A549 (cell line): ENCODE data around the gene ATG4B. TPM values are rescaled to one million over a fixed set of nuclear protein-coding genes. Genes with fewer than 3 reads are reported as not detected.
A peak's percentile ranks its signal among the peaks of the same experiment; 100 is the strongest.

Experiments used
- ATAC-seq, 2 experiments: fragments of 200-7000 bp in 1 of 2; fragments of >200 bp in 1 of 2; cut with Nextera tagmentation in 1 of 2; cut with Tn5 transposase in 1 of 2; 3 replicates each; pipeline versions ENCODE4 v1.8.0 to v1.9.1; 2018 to 2020; ENCODE audit warnings: mild to moderate bottlenecking in 1 of 2, moderate library complexity in 1 of 2
- CTCF ChIA-PET: fragments of 300-600 bp; sonication (Branson Sonifier 250); formaldehyde crosslinking; extraction: SDS; loops from one replicate; lab custom pipeline; 2021; ENCODE audit warnings: antibody characterized with exemption, inconsistent platforms; lab: Yijun Ruan, JAX
- POLR2A ChIA-PET: fragments of 350-600 bp; formaldehyde crosslinking; extraction: SDS; loops from one replicate; lab custom pipeline; 2021; ENCODE audit warnings: antibody characterized with exemption, inconsistent platforms; lab: Yijun Ruan, JAX
- DNase-seq, 2 experiments: peaks; one replicate each; pipeline versions ENCODE4 v3.0.0 to v3.0.0-alpha.2; 2011 to 2016; ENCODE audit warnings: low read depth in 1 of 2, low spot score in 1 of 2
- FAIRE-seq: peaks from 2 replicates; lab custom pipeline; 2011; peaks lifted over from hg19 to GRCh38; lab: Jason Lieb, UNC
- H3K27ac ChIP-seq, 2 experiments: fragments of >200 bp; sonication (Bioruptor Twin); formaldehyde crosslinking; 3 replicates each; pipeline ENCODE4 v1.5.1; 2016 to 2017
- H3K4me1 ChIP-seq: fragments of >200 bp; sonication (Bioruptor Twin); formaldehyde crosslinking; 3 replicates; pipeline ENCODE4 v1.6.1; 2016
- H3K4me2 ChIP-seq: fragments of >200 bp; sonication (Bioruptor Twin); formaldehyde crosslinking; 3 replicates; pipeline ENCODE4 v1.6.1; 2016
- H3K4me3 ChIP-seq: fragments of >200 bp; sonication (Bioruptor Twin); formaldehyde crosslinking; 3 replicates; pipeline ENCODE4 v1.5.1; 2016
- H3K9me3 ChIP-seq: fragments of >200 bp; sonication (Bioruptor Twin); formaldehyde crosslinking; 3 replicates; pipeline ENCODE4 v1.6.1; 2016
- ATOH8 ChIP-seq: fragments of 250-450 bp; sonication (Bioruptor Pico); IDR thresholded peaks from 2 replicates; pipeline ENCODE4 v1.5.0; 2020; ENCODE audit warnings: low read depth, mild to moderate bottlenecking, moderate library complexity
- CTCF ChIP-seq: fragments of >200 bp; sonication (Bioruptor Twin); formaldehyde crosslinking; IDR thresholded peaks from 3 replicates; pipeline ENCODE4 v1.5.1; 2016
- GATA3 ChIP-seq: IDR thresholded peaks from 2 replicates; pipeline ENCODE4 v1.6.1; 2012; ENCODE audit warnings: borderline replicate concordance
- HOXB13 ChIP-seq: fragments of 250-450 bp; sonication (Bioruptor Pico); IDR thresholded peaks from 2 replicates; pipeline ENCODE4 v1.5.0; 2020; ENCODE audit warnings: low read depth, mild to moderate bottlenecking, moderate library complexity
- JUN ChIP-seq, 2 experiments: fragments of >200 bp; sonication (Bioruptor Twin); formaldehyde crosslinking; IDR thresholded peaks; 2 replicates in 1 of 2; 3 replicates in 1 of 2; pipeline ENCODE4 v1.6.1; 2016 to 2017
- KDM1A ChIP-seq: fragments of 200-600 bp; sonication (generic); IDR thresholded peaks from 2 replicates; pipeline ENCODE4 v1.6.1; 2016; ENCODE audit warnings: low read depth, mild to moderate bottlenecking
- MAX ChIP-seq: IDR thresholded peaks from 2 replicates; pipeline ENCODE4 v1.6.1; 2012
- MAZ ChIP-seq: fragments of 150-350 bp; IDR thresholded peaks from 2 replicates; pipeline ENCODE4 v1.6.1; 2014; ENCODE audit warnings: antibody characterized with exemption, low read depth, low read length, borderline replicate concordance
- PHF8 ChIP-seq: fragments of 200-600 bp; sonication (generic); IDR thresholded peaks from 2 replicates; pipeline ENCODE4 v1.6.1; 2016; ENCODE audit warnings: low read depth, mild to moderate bottlenecking, antibody characterized with exemption, moderate library complexity, borderline replicate concordance
- POLR2AphosphoS2 ChIP-seq: conservative IDR thresholded peaks from 2 replicates; pipeline ENCODE4 v1.6.1; 2012; ENCODE audit warnings: low read length, improper control_type of control experiment, inconsistent platforms
- SMC3 ChIP-seq: fragments of >200 bp; sonication (Bioruptor Twin); formaldehyde crosslinking; IDR thresholded peaks from 3 replicates; pipeline ENCODE4 v1.6.1; 2018; ENCODE audit warnings: inconsistent platforms
- TFCP2L1 ChIP-seq: fragments of 250-450 bp; sonication (Bioruptor Pico); IDR thresholded peaks from 2 replicates; pipeline ENCODE4 v1.5.0; 2021; ENCODE audit warnings: mild to moderate bottlenecking
- TP53 ChIP-seq: fragments of 250-450 bp; sonication (Bioruptor Pico); IDR thresholded peaks from 2 replicates; pipeline ENCODE4 v1.5.0; 2021; ENCODE audit warnings: mild to moderate bottlenecking, moderate library complexity
- WGBS: methylation state at CpG from one replicate; pipeline ENCODE4 v1.1.6; 2017; ENCODE audit errors: missing lambda C conversion rate; 5-methylcytosine and 5-hydroxymethylcytosine counted together
- polyA plus RNA-seq, 4 experiments: library from polyadenylated mRNA; depleted of rRNA in 3 of 4; stranded (reverse); fragments of >200 nt; fragmentation: RNase III in 1 of 4; extraction: RNeasy Plus Mini Kit Qiagen cat#74134 plus additional on column Dnase treatment in 1 of 4; gene quantifications; 2 replicates in 3 of 4; 3 replicates in 1 of 4; pipeline ENCODE4 v1.2.3, GENCODE V29; 2011 to 2017

The ATG4B gene
- polyA plus RNA-seq, 2 of the 4 experiments (the other 2 are of a cell fraction): 70.3 to 75.2 TPM

GRCh38 chr2:241701399-241702154, 64.1 kb downstream of the ATG4B start, which contains the start of gene ING5 (continued):
- peak; percentile 54 to 97; a peak in 4 of 5 replicates for TF ChIP-seq JUN (IDR thresholded peaks at IDR 0.05)
- TF ChIP-seq MAZ: peak; percentile 65; the same call in 1 of the 2 replicates

GRCh38 chr2:241702155-241703031, 64.9 kb downstream of the ATG4B start:
- FAIRE-seq (no peak), DNase-seq (peak; percentile 80 to 89), ATAC-seq (peak; percentile 79 to 85)
- POLR2A ChIA-PET: interaction anchor here (1.0 to 2.4 kb wide), 11 partner anchors 10 to 553 kb away, joined by 3 to 23 read pairs (median 7); partner anchors contain the start of genes D2HGDH, DTYMK and PASK
- Histone ChIP-seq H3K4me2 (peak overlapping the region; percentile 98), H3K4me1 (peaks cover 15% of the 10 kb centered on the region), H3K27ac (peak overlapping the region; percentile 96 to 100), H3K9me3 (peaks cover 15% of the 10 kb centered on the region), H3K4me3 (peak overlapping the region; percentile 91)
- WGBS: 0% methylated on average over 6 of the region's 98 CpGs
- TF ChIP-seq CTCF (peak; percentile 49), SMC3 (no peak), TFCP2L1 (0 out of 2 replicates have a peak, but pooled peaks have one; percentile 61), TP53 (CRISPR knock-in tag) (peak; percentile 39; the same call in 1 of the 2 replicates), MAX (peak; percentile 31), POLR2AphosphoS2 (0 out of 2 replicates have a peak, but pooled peaks have one; percentile 69)
- CTCF ChIA-PET: interaction anchor here (0.8 to 3.0 kb wide), 11 partner anchors 10 to 176 kb away, joined by 3 to 15 read pairs (median 5); partner anchors contain the start of gene D2HGDH

- H3K27ac ChIP-seq: peak overlapping the region; percentile 96 to 100
- peak overlapping the region; percentile 91 for H3K4me3 ChIP-seq
- H3K4me2 ChIP-seq: peak overlapping the region; percentile 98
- FAIRE-seq (no peak), ATAC-seq (peak; percentile 23 to 27), DNase-seq (peak; percentile 26 to 29)
- ChIA-PET POLR2A (interaction anchor here (2.0 kb wide), 1 partner anchor 14 kb away, joined by 13 read pairs; no protein-coding TSS in a partner anchor), CTCF (interaction anchor here (0.7 to 3.0 kb wide), 10 partner anchors 9 to 176 kb away, joined by 3 to 15 read pairs (median 6); partner anchors contain the start of gene D2HGDH)
- peaks cover 15% of the 10 kb centered on the region for H3K9me3 ChIP-seq
- H3K4me1 ChIP-seq: peaks cover 15% of the 10 kb centered on the region
- 68% methylated on average over 8 of the region's 11 CpGs for WGBS
- TF ChIP-seq HOXB13 (CRISPR knock-in tag): no peak
- no peak for TF ChIP-seq ATOH8 (CRISPR knock-in tag)
- TF ChIP-seq PHF8: no peak
Observed at GRCh38 chr2:241703032-241703604, 65.6 kb downstream of the ATG4B start.

GRCh38 chr2:241706537-241706936, 69.0 kb downstream of the ATG4B start:
- TF ChIP-seq KDM1A (0 out of 2 replicates have a peak, but pooled peaks have one; percentile 12), GATA3 (no peak), CTCF (no peak)
- TF ChIP-seq, all 56 proteins: peak for 1
- Histone ChIP-seq H3K4me1 (peaks cover 7% of the 10 kb centered on the region; the same call in 1 of the 3 replicates), H3K4me3 (no peak overlapping the region), H3K4me2 (no peak overlapping the region), H3K9me3 (peaks cover 15% of the 10 kb centered on the region), H3K27ac (no peak overlapping the region)
- ATAC-seq (no peak), DNase-seq (peak in 1 of 2 experiments; percentile 34), FAIRE-seq (no peak)
- 93% methylated on average over 6 of the region's 6 CpGs for WGBS
- ChIA-PET CTCF (interaction anchor here (1.4 kb wide), 1 partner anchor 26 kb away, joined by 4 read pairs; no protein-coding TSS in a partner anchor), POLR2A (no interaction called here)
